Measurements from ENCODE around the gene ZNF382. TPM values are rescaled to one million over a fixed set of nuclear protein-coding genes. Genes with fewer than 3 reads are reported as not detected.

The ZNF382 gene
- 2.8 and 4.1 TPM in 2 replicates for total RNA-seq

DNA sequence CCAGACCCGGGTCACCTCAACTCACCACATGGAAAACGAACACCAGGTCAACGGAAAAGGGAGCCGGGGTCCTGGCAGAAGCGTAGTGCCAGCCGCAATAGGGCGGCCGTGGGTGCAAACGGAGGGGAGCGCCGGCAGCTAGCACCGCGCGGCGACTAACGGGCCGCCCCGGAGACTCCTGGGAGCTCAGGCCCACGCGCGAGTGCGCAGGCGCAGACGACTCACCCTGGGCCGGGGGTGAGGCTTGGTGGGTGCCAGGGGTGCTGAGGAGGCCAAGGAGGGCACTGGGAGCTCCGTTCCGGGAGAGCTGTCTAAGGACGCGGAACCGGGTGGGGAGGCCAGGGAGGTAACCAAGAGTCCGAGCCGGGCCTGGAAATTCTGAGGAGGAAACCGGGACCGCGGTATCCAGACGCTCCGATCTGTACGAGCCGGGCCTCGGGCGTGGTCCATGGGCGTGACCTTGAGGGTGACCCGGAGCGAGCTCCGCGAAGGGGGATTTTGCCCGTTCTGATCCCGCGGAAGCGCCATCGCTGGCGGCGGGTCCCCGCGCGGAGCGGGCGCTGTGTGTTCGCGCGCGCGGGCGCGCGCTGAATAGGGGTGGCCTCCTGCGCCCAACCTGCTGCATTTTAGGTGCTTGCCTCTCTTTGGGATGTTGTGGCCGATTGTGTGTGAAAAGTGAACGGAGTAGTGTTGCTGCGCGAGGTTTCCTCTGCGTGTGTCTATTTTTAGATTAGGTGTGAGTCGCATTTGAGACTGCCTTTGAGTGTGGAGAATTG is at the start of gene ZNF382:
Gene ZNF382, plus strand, starts transcription at position 213 of the 776 bp plus-strand sequence. CDS start 4,602 bp downstream, outside the sequence.

DNA sequence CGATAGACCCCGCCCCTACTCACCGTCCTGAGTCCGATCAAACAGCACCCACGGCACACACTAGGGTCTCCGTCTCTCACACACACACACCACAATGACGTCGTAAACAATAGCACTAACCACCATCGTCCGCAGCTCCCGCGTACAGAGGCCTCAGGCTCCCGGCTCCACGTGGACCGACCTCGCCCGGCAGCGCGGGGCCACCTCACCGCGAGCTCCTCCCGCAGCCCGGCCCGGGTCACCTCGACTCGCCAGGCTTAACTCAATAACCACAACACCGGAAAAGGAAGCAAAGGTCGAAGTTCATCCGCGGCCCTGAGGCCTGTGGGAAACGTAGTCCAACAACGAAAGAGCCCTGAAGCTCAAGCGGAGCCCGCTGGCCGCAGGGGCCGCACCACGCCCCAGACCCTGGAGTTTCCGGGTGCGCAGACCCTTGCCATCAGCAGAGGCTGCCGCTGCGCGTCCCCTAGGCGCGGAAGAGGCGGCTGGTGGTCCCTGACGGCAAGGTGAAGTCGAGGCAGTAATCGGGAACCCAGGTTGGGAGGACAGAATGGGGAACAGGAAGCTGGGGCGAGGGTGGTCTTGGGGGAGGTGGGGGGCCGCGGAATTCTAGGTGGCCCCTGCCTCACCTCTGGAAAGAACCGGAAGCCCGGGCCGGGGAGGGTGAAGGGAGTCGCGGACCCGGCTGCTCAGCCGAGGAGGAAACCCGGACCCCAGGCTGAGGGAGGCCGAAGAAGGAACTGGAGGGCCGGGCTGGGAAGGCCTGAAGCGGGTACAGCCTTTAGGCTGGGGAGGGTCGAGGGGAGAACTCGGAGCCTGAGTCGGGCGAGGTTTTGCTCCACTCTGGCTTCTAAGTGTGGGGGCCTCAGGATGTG is 31.9 kb upstream of the ZNF382 start, which contains the start of gene ZNF529:
Gene ZNF529, minus strand, starts transcription at position 273 of the 875 bp plus-strand sequence. CDS start 946 bp downstream, outside the sequence.

Other genes with a start within 250 kb of the ZNF382 start
- gene ZFP14, start 226.1 kb upstream of the ZNF382 start, total RNA-seq, result 0.78 and 3.2 TPM in 2 replicates
- gene ZFP82, start 186.7 kb upstream of the ZNF382 start, total RNA-seq, result 4.4 and 6.8 TPM in 2 replicates
- gene ZNF566, start 115.8 kb upstream of the ZNF382 start, total RNA-seq, result 4.1 and 6.5 TPM in 2 replicates
- gene ZNF260, start 77.0 kb upstream of the ZNF382 start, total RNA-seq, result 16.4 and 25.2 TPM in 2 replicates
- 5.4 and 9.1 TPM in 2 replicates for gene ZNF529, start 32.0 kb upstream of the ZNF382 start, total RNA-seq
- 1.8 and 10.1 TPM in 2 replicates for gene ZNF461, start 61.5 kb downstream of the ZNF382 start, total RNA-seq
- 3.8 and 9.7 TPM in 2 replicates for gene ZNF567, start 82.3 kb downstream of the ZNF382 start, total RNA-seq
- gene ZNF850, start 167.5 kb downstream of the ZNF382 start, total RNA-seq, result 0.72 and 3.0 TPM in 2 replicates
- 1.8 and 5.1 TPM in 2 replicates for gene ZNF790, start 233.1 kb downstream of the ZNF382 start, total RNA-seq
- 0.78 and 3.5 TPM in 2 replicates for gene ZNF345, start 245.6 kb downstream of the ZNF382 start, total RNA-seq

Measured in epithelial cell of alveolus of lung (primary cell).